GM19035 (cell line): ENCODE measurements around the gene MAK.
"Not testable (repeated sequence)": the region's sequence is repeated elsewhere in the genome, so short reads cannot be mapped to it uniquely, and the experiment has no call there.

Source experiments
- ATAC-seq: cut with Tn5 transposase; IDR thresholded peaks from one replicate; pipeline ENCODE4 v1.9.1; 2021; ENCODE audit not compliant: unreplicated experiment

The MAK gene, protein sequence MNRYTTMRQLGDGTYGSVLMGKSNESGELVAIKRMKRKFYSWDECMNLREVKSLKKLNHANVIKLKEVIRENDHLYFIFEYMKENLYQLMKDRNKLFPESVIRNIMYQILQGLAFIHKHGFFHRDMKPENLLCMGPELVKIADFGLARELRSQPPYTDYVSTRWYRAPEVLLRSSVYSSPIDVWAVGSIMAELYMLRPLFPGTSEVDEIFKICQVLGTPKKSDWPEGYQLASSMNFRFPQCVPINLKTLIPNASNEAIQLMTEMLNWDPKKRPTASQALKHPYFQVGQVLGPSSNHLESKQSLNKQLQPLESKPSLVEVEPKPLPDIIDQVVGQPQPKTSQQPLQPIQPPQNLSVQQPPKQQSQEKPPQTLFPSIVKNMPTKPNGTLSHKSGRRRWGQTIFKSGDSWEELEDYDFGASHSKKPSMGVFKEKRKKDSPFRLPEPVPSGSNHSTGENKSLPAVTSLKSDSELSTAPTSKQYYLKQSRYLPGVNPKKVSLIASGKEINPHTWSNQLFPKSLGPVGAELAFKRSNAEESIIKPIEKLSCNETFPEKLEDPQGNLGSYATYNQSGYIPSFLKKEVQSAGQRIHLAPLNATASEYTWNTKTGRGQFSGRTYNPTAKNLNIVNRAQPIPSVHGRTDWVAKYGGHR

DNA sequence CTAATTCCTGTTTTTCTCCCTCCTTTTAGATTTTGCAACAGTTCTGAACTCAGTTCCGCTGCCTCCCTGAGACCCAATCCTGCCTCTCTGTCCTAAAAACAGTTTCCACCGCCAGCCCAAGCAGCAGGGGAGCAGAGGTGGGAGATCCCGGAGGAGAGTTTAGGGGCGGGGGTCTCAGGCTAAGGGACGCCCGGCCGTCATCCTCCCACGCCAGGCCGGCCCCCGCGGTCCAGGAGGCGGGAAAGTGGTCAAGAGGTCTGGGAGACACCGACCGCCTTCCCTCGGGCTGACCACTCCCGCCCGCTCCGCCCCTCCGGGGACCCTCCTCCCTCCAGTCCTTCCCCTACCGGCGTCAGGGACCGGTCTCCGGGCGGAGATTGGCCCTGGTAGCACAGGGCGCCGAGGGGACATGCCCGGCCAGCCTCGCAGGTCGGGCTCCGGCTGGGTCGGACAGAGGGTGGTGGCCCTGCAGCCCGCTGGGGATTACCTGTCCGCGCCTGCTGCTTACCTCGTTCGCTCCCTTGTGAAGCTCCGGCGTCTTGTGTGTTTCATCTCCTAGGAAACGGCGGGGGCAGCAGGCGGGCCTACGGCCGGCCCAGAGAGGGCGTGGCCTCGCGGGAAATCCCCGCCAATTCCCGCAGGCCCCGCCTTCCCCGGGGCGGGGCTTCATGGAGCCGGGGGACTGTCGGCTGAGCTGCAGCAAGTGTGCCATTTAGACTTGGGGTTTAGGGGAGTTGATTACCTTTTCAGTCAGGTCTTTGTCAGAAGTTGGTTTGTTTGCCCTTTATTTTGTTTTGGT lies at the start of gene MAK:
Gene MAK (minus strand): TSS at position 545 of the 799 bp plus-strand sequence. CDS start 7,891 bp downstream, outside the sequence.
- ATAC-seq = peak; percentile 88

DNA sequence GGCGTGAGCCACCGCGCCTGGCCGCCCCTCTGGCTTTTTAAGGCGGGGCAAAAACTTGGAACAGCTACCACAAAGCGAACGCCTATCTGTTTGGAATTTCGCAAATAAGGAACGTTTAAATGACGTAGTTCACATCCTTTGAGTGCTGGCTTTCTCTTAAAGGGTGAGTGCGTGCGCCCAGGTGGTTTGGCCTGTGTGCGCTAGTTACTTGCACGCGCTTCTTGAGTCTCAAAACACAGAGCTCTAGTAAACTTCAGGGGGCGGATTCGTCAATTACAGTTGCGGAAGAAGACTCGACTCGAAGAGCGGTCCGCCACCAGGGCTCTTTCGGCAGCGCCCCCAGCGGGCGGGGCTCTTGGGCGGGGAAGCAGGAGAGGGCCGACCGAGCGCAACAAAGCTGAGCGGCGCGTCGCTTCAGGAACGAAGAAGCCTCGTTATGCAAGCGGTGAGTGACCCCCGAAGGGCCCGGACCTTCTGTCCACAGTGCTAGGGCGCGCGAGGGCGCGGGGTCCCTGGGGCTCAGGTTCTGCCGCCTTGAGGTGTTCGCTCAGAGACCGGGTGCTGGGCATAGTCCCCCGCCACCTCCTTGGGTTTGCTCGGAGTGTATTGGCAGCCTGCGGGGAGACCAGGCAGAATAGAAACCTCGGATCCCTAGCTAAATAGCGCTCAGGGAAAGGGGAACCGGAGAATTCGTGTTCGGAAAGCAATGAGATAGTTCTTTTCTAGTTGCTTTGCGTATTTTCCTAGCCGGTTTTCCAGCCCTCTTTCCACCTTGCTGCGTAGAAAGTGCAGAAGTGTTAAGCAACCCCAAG lies 48.6 kb upstream of the MAK start, which contains the start of gene SYCP2L:
Gene SYCP2L (plus strand): TSS at position 362 of the 812 bp plus-strand sequence. CDS start 75 bp downstream, at position 437.
- ATAC-seq = no peak

DNA sequence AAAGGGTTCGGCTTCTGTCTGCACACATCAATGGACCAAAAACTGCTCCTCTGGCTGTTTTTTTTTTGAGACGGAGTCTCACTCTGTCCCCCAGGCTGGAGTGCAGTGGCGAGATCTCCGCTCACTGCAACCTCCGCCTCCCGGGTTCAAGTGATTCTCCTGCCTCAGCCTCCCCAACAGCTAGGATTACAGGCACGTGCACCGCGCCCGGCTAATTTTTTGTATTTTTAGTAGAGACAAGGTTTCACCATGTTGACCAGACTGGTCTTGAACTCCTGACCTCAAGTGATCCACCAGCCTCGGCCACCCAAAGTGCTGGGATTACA lies 48.0 kb upstream of the MAK start:
- ATAC-seq = not testable (repeated sequence)

DNA sequence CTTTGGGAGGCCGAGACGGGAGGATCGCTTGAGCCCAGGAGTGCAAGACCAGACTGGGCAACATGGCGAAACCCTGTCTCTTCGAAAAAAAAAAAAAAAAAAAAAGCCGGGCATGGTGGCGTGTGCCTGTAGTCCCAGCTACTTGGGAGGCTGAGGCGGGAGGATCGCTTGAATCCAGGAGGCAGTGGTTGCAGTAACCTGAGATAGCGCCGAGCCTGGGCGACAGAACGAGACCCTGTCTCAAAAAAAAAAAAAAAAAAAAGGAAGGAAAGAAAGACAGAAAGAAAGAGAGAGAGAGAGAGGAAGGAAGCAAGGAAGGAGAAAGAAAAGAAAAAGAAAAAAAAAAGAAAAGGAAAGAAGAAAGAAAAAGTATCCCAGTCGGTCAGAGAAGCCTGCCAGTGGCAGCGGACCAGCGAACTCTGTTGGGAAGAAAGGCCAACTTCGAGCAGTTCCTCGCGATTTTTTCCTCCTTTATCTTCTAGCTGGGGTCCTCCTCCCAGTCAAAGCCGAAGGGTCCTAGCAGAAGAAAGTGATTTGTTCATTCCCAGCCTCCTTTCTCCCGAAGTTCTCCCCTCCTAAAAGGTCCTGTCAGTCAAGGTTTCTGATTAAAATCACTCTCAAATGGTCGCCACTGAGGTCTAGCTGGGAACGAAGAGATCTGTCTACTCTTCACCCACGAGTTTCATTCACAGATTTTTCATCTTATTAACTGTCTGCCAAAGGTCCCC lies 46.1 kb upstream of the MAK start:
- ATAC-seq = no peak

DNA sequence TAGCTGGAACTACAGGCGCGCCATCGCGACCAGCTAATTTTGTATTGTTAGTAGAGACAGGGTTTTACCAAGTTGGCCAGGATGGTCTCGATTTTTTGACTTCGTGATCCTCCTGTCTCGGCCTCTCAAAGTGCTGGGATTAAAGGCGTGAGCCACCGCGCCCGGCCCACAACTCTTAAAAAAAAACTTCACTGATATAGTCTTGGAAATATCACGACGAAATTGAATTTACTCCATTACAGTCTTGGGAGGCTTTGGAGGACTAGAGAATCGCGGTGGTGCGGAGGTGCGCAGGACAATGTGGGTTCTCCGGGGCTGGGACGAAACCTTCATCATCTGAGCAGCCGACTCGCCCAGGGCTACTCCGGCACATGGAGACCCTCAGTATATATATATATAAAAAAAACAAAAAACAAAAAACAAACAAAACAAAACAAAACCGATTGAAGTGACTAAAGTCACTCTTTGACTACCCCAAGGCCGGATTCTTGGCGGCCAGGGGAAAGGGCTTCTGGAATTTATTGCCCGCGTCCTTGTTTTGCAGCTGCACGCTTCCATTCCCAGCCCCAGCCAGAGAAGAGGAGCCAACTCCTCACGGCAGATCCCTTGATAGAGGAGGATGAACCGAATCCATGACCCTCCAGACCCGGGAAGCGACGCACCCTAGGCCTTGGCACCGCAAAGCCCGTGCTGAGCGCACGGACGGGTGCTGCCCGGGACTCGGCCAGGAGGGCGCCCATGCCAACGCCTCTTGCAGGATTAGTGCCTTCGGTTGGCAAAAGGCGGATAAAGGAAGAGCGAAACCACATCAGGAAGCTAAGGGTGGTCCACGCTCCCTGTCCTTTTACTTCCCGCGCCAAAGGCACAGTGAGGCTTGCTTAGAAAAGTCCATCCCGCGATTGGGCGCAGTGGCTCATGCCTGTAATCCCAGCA lies 45.2 kb upstream of the MAK start:
- no peak for ATAC-seq

DNA sequence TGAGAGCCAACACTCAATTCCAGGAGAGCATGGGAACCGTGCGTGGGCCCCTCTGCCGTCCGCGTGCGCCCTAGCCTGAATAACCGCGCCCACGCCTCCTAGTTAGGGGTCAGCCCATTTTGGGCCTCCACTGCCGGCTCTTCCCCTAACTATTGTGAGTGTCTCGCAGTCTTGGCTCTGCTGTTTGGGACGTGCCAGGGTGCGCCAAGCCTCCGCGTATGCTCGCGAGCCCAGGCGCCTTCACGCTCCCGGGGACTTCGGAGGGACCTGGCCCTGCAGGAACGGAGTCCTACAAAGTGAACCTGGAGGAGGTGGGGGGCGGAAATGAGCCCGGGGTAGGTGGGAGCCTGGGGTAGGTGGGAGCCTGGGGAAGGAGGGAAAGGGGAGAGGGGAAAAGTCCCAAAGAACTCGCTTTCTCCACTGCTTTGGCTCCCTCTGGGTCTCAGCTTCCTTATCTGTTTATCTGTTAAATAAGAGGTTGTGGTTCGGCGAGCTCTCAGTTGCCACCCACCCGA lies 44.4 kb upstream of the MAK start:
- no peak for ATAC-seq

DNA sequence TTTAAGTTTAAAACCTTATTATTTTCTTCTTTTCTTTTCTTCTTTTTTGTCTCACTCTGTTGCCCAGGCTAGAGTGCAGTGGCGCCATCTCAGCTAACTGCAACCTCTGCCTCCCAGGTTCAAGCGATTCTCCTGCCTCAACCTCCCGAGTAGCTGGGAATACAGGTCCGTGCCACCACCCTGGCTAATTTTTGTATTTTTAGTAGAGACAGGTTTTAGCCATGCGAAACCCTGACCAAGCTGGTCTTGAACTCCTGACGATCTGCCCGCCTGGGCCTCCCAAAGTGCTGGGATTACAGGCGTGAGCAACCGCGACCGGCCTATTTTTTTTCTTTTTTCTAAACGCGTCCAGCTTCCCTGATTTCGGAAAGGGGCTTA lies 43.9 kb upstream of the MAK start:
- ATAC-seq = not testable (repeated sequence)

DNA sequence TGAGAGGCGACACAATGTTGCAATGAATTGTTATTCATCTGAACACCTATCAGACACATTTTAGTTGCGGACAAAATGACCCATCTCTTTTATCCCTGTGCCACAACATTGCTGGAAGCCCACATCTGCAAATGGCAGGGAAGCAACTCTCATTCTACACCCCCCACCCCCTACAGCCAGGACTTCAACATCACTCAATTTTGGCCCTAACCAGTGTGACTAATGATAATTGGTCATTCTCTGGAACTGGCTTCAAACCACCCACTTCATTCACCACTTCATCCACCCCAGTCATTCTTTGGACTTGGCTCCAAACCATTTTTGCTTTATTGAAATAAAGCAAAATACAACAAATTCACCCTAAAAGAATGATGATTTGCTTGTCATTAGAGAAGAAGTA lies 42.0 kb upstream of the MAK start:
- no peak for ATAC-seq

DNA sequence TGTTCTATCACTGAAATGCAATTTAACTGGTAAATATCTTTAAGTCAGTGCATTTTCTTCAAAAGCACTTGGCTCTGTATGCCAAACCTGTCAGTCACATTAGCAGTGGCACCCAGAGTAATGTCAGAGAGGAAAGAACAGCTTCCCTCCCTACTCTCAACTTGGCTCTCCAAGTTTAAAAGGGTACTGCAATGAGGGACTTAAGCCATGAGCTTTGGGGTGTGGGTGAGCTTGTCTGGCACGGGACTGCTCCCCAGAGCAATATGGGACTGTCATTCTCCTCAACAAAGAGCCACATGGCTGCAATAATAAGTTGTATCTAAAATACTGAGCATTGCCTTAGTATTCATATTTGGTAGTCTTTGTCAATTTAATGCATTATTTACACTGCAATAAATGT lies 39.5 kb upstream of the MAK start:
- no peak for ATAC-seq

DNA sequence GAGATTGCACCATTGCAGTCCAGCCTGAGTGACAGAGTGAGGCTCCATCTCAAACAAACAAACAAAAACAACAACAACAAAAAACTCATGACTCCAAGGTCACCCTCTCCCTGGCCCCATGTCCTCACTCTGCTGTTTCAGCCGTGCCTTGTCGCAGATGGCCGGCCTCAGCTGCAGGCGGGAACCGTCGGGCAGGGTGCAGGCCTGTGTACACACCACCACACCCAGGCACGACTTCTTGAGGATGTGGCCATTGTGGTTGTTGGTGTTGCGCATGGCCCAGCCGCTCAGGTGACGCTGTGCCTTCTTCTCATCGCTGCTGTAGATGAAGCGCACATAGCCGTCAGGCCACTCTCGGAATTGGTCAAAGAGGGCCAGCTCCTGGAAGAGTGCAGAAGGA lies 38.7 kb upstream of the MAK start:
- ATAC-seq = no peak

DNA sequence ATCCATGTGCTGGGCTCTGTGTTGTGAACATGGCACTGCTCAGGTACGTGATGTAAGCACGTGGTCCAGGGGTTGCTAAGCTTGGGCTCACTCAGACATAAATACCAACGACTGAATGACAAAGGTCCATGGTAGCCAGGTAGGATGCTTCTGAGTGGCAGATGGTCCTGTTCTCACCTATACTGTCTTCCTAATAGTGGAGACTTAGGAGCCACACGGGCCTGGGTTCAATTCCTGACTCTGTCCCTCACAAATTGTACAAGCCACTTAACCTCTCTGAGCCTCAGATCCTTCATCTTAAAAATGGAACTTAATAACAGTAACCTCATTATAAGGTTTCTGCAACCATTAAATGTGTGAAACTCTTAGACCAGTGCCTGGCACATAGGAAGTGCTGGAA lies 36.7 kb upstream of the MAK start:
- ATAC-seq = no peak

DNA sequence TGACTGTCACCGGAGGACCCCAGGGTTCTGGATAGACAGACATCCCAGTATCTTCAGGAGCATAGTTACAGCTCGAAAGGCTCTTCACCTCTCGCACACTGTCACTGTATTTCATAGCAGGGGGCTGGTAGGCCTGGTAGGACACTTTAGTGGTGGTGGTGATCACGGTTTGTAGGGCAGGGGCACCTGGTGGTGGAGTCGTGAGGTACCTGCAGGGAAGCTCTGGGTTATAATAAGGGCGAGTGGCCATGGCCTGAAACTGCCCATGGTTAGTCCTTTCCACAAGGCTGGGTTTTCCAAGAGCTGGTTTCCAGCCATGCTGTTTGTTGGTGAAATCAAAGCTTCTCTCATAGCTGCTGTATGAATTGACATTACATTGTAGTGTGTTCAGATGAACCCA lies 35.9 kb upstream of the MAK start:
- ATAC-seq = no peak

DNA sequence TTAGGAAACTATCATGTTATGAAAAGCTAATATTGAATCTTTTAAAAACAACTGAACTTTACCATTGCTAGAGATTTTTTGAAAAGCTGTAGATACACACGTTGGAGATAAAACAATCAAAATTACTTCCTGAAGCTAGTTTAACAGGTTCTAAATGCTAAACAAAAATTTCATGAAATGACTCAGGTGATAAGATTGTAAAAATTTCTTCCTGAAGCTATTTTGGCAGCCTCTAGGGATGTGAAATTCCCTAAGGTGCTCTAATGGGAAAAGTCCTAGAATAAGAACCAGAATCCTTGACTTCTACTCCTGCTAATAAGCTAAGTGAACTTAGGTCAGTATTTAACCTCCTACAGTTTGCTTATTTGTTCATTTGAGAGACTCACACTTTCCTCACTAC lies 35.0 kb upstream of the MAK start:
- no peak for ATAC-seq

DNA sequence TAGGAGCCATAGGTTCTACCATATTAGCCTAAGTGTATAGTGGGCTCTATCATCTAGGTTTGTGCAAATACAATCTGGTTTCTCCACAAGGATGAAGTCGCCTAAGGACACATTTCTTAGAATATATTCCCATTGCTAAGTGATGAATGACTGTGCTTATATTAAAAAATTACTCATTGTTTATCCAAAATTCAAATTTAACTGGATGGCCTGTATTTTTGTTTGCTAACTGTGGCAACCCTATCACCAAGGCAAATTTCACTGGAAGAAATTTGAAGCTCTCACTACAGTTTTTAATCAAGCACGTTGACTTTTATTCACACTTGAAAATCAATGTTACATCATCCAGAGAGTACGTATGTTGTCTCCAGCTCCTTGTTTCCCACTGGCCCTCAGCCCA lies 29.6 kb upstream of the MAK start:
- no peak for ATAC-seq

DNA sequence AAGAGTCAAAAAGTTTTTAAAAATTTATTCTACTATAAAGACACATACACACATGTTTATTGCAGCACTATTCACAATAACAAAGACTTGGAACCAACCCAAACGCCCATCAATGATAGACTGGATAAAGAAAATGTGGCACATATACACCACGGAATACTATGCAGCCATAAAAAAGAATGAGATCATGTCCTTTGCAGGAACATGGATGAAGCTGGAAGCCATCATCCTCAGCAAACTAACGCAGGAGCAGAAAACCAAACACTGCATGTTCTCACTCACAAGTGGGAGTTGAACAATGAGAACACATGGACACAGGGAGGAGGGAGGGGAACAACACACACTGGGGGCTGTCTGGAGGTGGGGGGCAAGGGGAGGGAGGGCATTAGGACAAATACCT lies 28.4 kb upstream of the MAK start:
- ATAC-seq = not testable (repeated sequence)

DNA sequence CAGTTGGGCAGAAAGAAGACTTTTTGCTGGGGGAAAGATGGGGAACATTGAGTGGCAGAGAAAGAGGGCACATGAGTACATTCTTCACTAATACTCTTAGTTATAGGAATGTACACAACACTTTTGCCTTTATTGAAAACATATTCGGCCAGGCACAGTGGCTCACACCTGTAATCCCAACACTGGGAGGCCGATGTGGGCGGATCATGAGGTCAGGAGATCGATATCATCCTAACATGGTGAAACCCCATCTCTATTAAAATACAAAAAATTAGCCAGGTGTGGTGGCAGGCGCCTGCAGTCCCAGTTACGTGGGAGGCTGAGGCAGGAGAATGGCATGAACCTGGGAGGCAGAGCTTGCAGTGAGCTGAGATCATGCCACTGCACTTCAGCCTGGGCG lies 24.7 kb upstream of the MAK start:
- not testable (repeated sequence) for ATAC-seq

DNA sequence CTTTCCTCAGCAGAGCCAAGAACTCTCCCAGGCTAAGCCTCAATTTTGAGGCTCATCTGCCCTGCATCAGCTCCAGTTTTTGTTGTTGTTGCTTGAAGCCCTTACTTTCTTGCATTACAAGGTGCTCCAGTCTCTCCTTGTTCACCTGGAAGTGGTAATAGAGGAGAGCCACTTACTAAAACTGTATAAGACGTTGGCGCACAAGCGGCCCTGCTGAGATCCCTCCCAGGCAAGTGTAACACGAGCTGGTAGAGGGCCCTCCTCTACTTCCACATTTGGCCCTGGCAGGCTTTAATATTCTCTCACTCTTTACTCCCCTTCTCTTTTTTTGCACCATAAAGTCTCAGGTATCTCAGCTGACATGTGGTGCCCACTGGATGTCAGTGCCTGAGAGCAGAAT lies 24.0 kb upstream of the MAK start:
- ATAC-seq = no peak

DNA sequence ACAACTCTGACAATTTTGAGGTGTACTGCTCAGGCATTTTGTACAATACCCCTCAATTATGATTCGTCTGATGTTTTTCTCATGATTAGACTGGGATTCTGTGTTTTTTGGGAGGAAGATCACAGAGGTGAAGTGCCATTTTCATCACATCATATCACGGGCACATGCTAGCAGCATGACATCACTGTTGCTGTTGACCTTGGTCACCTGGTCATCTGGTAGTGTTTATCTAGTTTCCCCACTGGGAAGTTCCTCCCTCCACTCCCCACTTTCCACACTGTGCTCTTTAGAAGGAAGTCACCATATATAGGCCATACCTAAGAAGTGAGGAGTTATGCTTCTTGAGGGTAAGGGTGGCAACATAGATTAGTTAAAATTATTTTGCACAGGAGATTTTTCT lies 22.7 kb upstream of the MAK start:
- no peak for ATAC-seq

DNA sequence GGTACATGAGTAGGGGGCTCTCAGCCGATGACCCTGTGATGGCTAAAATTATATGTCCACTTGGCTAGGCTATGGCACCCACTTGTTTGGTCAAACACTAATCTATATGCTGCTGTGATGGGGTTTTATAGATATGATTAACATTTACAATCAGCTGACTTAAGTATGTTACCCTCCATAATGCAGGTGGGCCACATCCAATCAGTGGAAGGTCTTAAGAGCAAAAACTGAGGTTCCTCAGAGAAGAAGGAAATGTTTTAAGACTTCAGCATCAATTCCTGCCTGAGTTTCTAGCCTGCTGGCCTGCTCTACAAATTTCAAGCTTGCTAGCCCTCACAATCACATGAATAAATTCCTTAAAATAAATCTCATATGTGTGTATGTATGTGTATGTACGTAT lies 18.9 kb upstream of the MAK start:
- ATAC-seq = no peak
